PFSK-1 (cell line): ENCODE measurements around the gene TCF20.

Experiments
- FOXP2 ChIP-seq: optimal IDR thresholded peaks from 2 replicates; pipeline ENCODE3; 2011; ENCODE audit warnings: borderline replicate concordance, control low read depth, inconsistent platforms; ENCODE audit not compliant: insufficient read depth; ENCODE audit errors: extremely low read length, extremely low read depth
- POLR2AphosphoS5 ChIP-seq: IDR thresholded peaks from 2 replicates; pipeline ENCODE4 v1.6.1; 2012; ENCODE audit warnings: low read depth, mild to moderate bottlenecking, control low read depth, low read length, moderate library complexity
- REST ChIP-seq, 2 experiments: IDR thresholded peaks; 2 replicates each; pipeline versions ENCODE4 v1.6.1 to v1.8.0; 2011 to 2012; ENCODE audit warnings: low read depth in 2 of 2, low read length in 2 of 2, control low read depth in 1 of 2, inconsistent platforms in 1 of 2, mild to moderate bottlenecking in 1 of 2, moderate library complexity in 1 of 2; ENCODE audit not compliant: insufficient read depth in 1 of 2
- SIN3A ChIP-seq: IDR thresholded peaks from 2 replicates; pipeline ENCODE4 v1.6.1; 2012; ENCODE audit warnings: mild to moderate bottlenecking, low read length, moderate library complexity, borderline replicate concordance; ENCODE audit not compliant: insufficient read depth
- TAF1 ChIP-seq: IDR thresholded peaks from 2 replicates; pipeline ENCODE4 v1.6.1; 2012; ENCODE audit warnings: low read length, control low read depth, borderline replicate concordance; ENCODE audit not compliant: insufficient read depth

The TCF20 gene

GRCh38 chr22:42280836-42281235, 10.4 kb upstream of the TCF20 start:
- no peak for TF ChIP-seq FOXP2
- TF ChIP-seq REST (IDR thresholded peaks at IDR 0.05; ENCODE audit: insufficient read depth in 1 of 2, low read depth in 2 of 2, low read length in 2 of 2), result no peak
- no peak for TF ChIP-seq SIN3A
- TF ChIP-seq TAF1, result no peak
- TF ChIP-seq POLR2AphosphoS5, result no peak

- TF ChIP-seq TAF1 (no peak), FOXP2 (no peak), POLR2AphosphoS5 (no peak), SIN3A (no peak), REST (IDR thresholded peaks at IDR 0.05; ENCODE audit: insufficient read depth in 1 of 2, low read depth in 2 of 2, low read length in 2 of 2) (no peak)
Observed at GRCh38 chr22:42280140-42280539, 9.7 kb upstream of the TCF20 start.

GRCh38 chr22:42279425-42280020, 9.1 kb upstream of the TCF20 start:
- no peak for TF ChIP-seq TAF1
- TF ChIP-seq SIN3A, result no peak
- no peak for TF ChIP-seq FOXP2
- TF ChIP-seq POLR2AphosphoS5, result no peak
- TF ChIP-seq REST (IDR thresholded peaks at IDR 0.05; ENCODE audit: insufficient read depth in 1 of 2, low read depth in 2 of 2, low read length in 2 of 2), result no peak

GRCh38 chr22:42277988-42278776, 7.7 kb upstream of the TCF20 start:
- no peak for TF ChIP-seq TAF1
- no peak for TF ChIP-seq REST (IDR thresholded peaks at IDR 0.05; ENCODE audit: insufficient read depth in 1 of 2, low read depth in 2 of 2, low read length in 2 of 2)
- TF ChIP-seq FOXP2, result no peak
- TF ChIP-seq SIN3A, result no peak
- no peak for TF ChIP-seq POLR2AphosphoS5

GRCh38 chr22:42277232-42277753, 6.8 kb upstream of the TCF20 start:
- no peak for TF ChIP-seq TAF1
